Measurements from ENCODE around the gene ASTN2.

DNA sequence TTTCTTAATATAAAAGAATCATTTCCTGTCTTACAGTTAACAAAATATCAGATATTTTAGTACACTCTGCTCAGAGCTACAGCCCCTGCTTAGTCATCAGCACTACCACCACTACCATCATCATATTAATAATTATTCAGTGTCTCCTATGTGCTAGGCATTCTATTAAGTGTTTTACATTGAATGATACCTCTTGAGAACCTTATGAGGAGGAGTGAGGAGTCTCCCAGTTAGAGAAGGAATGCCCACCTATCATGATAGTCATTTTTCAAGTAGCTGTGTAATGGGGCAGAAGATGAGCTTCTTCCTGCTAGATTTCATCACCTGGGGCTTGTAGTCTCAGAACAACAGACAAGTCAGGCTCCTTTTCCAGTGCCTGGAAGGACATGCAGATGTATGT, 489.7 kb downstream of the ASTN2 start:
- TF ChIP-seq CTCF (conservative IDR thresholded peaks at IDR 0.05; ENCODE audit: low read length) = no peak
- TF ChIP-seq EZH2phosphoT487 (IDR thresholded peaks at IDR 0.05; ENCODE audit: borderline replicate concordance, low read depth, low read length) = no peak
